HepG2 (cell line): Measurements from ENCODE around the gene COL18A1. TPM values are rescaled to one million over a fixed set of nuclear protein-coding genes. Genes with fewer than 3 reads are reported as not detected.
A peak's percentile ranks its signal among the peaks of the same experiment; 100 is the strongest.

ENCODE experiments used
- ARID5B ChIP-seq: IDR thresholded peaks from 2 replicates; pipeline ENCODE4 v1.4.0; 2020; ENCODE audit warnings: mild to moderate bottlenecking, missing genetic modification reagents
- ATRX ChIP-seq: sonication (generic); formaldehyde crosslinking; IDR thresholded peaks from 2 replicates; pipeline ENCODE4 v1.4.0; 2020; ENCODE audit warnings: missing genetic modification reagents, borderline replicate concordance
- CC2D1A ChIP-seq: sonication (generic); formaldehyde crosslinking; IDR thresholded peaks from 2 replicates; pipeline ENCODE4 v1.8.1; 2023; ENCODE audit warnings: mild to moderate bottlenecking, missing genetic modification reagents
- DMAP1 ChIP-seq: IDR thresholded peaks from 2 replicates; pipeline ENCODE4 v1.6.1; 2016
- NCOA5 ChIP-seq: sonication (generic); formaldehyde crosslinking; IDR thresholded peaks from 2 replicates; pipeline ENCODE4 v1.4.0; 2020; ENCODE audit warnings: missing genetic modification reagents
- PHB2 ChIP-seq: fragments of 450-650 bp; IDR thresholded peaks from 2 replicates; pipeline ENCODE4 v1.6.1; 2018; ENCODE audit not compliant: partially characterized antibody
- ZNF160 ChIP-seq: sonication (generic); formaldehyde crosslinking; IDR thresholded peaks from 2 replicates; pipeline ENCODE4 v1.8.0; 2022; ENCODE audit warnings: mild to moderate bottlenecking, inconsistent platforms, missing genetic modification reagents
- ZNF768 ChIP-seq: sonication (generic); formaldehyde crosslinking; IDR thresholded peaks from 2 replicates; pipeline ENCODE4 v1.4.0; 2020; ENCODE audit warnings: missing genetic modification reagents
- polyA plus RNA-seq, 8 experiments: library from polyadenylated mRNA; depleted of rRNA in 3 of 8; stranded (reverse) in 7 of 8; unstranded in 1 of 8; fragments of >200 nt; fragmentation: Illumina TruSeq in 4 of 8; extraction: Trizol in 4 of 8; gene quantifications; 2 replicates each; pipeline versions ENCODE4 v1.2.1 to v1.2.3, GENCODE V29; 2011 to 2016; ENCODE audit warnings: low read depth in 4 of 8, missing spikeins in 1 of 8, mixed read lengths in 1 of 8; ENCODE audit not compliant: insufficient read depth in 1 of 8
- total RNA-seq, 5 experiments: library from RNA; depleted of rRNA; stranded (reverse); fragments of >200 nt; fragmentation: Illumina TruSeq; extraction: Trizol; gene quantifications; 2 replicates each; pipeline ENCODE4 v1.2.3, GENCODE V29; 2016; ENCODE audit warnings: low read depth in 1 of 5
- TF ChIP-seq, protein P1 (sequence below): IDR thresholded peaks from 2 replicates; pipeline ENCODE4 v1.6.1; 2016; ENCODE audit warnings: low read depth, borderline replicate concordance
- TF ChIP-seq, protein P2 (sequence below): sonication (generic); formaldehyde crosslinking; IDR thresholded peaks from 2 replicates; pipeline ENCODE4 v1.9.0; 2021; ENCODE audit warnings: missing genetic modification reagents, borderline replicate concordance
- TF ChIP-seq, protein P3 (sequence below): IDR thresholded peaks from 2 replicates; pipeline ENCODE4 v1.6.1; 2016; ENCODE audit warnings: mild to moderate bottlenecking
- TF ChIP-seq, protein P4 (sequence below): sonication (generic); formaldehyde crosslinking; IDR thresholded peaks from 2 replicates; pipeline ENCODE4 v1.4.0; 2020; ENCODE audit warnings: missing genetic modification reagents, borderline replicate concordance

COL18A1 gene
- total and polyA plus RNA-seq, 2 of the 13 experiments (the other 11 are each of a cell fraction or from before 2014, with no cell fraction given), result 79.0 to 102 TPM

GRCh38 chr21:45469273-45470086, 64.5 kb downstream of the COL18A1 start (continued):
- peak; percentile 86 for TF ChIP-seq ARID5B (CRISPR knock-in tag)
- TF ChIP-seq PHB2, result no peak
- TF ChIP-seq, protein P1, sequence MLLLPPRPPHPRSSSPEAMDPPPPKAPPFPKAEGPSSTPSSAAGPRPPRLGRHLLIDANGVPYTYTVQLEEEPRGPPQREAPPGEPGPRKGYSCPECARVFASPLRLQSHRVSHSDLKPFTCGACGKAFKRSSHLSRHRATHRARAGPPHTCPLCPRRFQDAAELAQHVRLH, result peak; percentile 41; the same call in 1 of the 2 replicates
- peak; percentile 13; the same call in 1 of the 2 replicates for TF ChIP-seq ZNF160 (CRISPR knock-in tag)
- peak; percentile 92 for TF ChIP-seq DMAP1 (CRISPR knock-in tag)
- TF ChIP-seq, protein P2, sequence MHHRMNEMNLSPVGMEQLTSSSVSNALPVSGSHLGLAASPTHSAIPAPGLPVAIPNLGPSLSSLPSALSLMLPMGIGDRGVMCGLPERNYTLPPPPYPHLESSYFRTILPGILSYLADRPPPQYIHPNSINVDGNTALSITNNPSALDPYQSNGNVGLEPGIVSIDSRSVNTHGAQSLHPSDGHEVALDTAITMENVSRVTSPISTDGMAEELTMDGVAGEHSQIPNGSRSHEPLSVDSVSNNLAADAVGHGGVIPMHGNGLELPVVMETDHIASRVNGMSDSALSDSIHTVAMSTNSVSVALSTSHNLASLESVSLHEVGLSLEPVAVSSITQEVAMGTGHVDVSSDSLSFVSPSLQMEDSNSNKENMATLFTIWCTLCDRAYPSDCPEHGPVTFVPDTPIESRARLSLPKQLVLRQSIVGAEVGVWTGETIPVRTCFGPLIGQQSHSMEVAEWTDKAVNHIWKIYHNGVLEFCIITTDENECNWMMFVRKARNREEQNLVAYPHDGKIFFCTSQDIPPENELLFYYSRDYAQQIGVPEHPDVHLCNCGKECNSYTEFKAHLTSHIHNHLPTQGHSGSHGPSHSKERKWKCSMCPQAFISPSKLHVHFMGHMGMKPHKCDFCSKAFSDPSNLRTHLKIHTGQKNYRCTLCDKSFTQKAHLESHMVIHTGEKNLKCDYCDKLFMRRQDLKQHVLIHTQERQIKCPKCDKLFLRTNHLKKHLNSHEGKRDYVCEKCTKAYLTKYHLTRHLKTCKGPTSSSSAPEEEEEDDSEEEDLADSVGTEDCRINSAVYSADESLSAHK (CRISPR knock-in tag), result no peak
- no peak for TF ChIP-seq NCOA5 (CRISPR knock-in tag)
- TF ChIP-seq, protein P3, sequence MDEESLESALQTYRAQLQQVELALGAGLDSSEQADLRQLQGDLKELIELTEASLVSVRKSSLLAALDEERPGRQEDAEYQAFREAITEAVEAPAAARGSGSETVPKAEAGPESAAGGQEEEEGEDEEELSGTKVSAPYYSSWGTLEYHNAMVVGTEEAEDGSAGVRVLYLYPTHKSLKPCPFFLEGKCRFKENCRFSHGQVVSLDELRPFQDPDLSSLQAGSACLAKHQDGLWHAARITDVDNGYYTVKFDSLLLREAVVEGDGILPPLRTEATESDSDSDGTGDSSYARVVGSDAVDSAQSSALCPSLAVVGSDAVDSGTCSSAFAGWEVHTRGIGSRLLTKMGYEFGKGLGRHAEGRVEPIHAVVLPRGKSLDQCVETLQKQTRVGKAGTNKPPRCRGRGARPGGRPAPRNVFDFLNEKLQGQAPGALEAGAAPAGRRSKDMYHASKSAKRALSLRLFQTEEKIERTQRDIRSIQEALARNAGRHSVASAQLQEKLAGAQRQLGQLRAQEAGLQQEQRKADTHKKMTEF (CRISPR knock-in tag), result peak; percentile 98
- no peak for TF ChIP-seq CC2D1A (CRISPR knock-in tag)
- no peak for TF ChIP-seq ATRX (CRISPR knock-in tag)
- TF ChIP-seq, protein P4, sequence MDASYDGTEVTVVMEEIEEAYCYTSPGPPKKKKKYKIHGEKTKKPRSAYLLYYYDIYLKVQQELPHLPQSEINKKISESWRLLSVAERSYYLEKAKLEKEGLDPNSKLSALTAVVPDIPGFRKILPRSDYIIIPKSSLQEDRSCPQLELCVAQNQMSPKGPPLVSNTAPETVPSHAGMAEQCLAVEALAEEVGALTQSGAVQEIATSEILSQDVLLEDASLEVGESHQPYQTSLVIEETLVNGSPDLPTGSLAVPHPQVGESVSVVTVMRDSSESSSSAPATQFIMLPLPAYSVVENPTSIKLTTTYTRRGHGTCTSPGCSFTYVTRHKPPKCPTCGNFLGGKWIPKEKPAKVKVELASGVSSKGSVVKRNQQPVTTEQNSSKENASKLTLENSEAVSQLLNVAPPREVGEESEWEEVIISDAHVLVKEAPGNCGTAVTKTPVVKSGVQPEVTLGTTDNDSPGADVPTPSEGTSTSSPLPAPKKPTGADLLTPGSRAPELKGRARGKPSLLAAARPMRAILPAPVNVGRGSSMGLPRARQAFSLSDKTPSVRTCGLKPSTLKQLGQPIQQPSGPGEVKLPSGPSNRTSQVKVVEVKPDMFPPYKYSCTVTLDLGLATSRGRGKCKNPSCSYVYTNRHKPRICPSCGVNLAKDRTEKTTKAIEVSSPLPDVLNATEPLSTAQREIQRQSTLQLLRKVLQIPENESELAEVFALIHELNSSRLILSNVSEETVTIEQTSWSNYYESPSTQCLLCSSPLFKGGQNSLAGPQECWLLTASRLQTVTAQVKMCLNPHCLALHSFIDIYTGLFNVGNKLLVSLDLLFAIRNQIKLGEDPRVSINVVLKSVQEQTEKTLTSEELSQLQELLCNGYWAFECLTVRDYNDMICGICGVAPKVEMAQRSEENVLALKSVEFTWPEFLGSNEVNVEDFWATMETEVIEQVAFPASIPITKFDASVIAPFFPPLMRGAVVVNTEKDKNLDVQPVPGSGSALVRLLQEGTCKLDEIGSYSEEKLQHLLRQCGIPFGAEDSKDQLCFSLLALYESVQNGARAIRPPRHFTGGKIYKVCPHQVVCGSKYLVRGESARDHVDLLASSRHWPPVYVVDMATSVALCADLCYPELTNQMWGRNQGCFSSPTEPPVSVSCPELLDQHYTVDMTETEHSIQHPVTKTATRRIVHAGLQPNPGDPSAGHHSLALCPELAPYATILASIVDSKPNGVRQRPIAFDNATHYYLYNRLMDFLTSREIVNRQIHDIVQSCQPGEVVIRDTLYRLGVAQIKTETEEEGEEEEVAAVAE, result 0 out of 2 replicates have a peak, but pooled peaks have one; percentile 25
- TF ChIP-seq ZNF768, result no peak; the same call in 1 of the 2 replicates
